GM21717 (cell line): Measurements from ENCODE around the gene MAML3.
A peak's percentile ranks its signal among the peaks of the same experiment; 100 is the strongest.

Experiments
- ATAC-seq: cut with Tn5 transposase; IDR thresholded peaks from one replicate; pipeline ENCODE4 v1.9.1; 2021; ENCODE audit warnings: mild to moderate bottlenecking, moderate library complexity; ENCODE audit not compliant: unreplicated experiment

The MAML3 gene

DNA sequence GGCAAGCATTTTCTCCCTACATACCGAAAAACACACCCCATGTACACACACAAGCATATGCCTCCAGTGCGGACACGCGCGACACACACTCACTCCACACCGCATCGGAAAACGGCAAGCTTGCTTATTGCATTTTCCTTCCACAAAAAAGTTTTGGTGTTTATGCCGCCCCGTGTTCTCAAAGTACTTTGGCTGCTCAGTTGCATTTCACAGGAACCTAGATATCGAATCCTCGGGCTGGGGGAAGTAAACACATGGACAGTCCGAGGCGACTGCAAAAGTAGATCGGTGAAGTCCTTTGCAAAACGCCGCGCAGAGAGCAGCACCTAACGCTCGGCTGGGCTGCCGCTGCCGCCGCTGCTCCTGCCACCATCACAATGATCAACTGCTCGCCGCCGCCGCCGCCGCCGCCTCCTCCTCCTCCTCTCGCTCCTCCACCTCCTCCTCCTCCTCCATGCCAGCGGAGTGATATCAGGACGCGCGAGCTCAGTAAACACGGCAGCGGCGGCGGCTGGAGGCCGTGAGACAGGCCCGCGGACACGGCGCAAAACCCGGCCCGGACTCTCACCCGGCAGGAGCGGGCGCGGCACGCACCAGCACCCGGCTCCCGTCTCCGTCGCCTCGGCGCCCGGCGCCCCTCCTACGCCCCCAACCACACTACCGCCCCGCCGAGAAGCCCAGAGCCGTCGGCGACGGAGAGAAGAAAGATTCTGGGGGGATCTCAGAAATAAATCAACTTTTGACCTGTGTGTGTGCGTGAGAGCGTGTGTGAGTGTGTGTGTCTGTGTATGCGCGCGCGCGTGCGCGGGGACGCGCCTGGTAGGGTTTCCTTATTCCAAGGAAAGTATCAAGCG is at the start of gene MAML3:
Gene MAML3, minus strand, starts transcription at position 467 of the 854 bp plus-strand sequence. CDS start 857 bp downstream, outside the sequence.
- peak; percentile 32 for ATAC-seq

- no peak for ATAC-seq
Observed at GRCh38 chr4:140198942-140199341, 45.0 kb upstream of the MAML3 start.

DNA sequence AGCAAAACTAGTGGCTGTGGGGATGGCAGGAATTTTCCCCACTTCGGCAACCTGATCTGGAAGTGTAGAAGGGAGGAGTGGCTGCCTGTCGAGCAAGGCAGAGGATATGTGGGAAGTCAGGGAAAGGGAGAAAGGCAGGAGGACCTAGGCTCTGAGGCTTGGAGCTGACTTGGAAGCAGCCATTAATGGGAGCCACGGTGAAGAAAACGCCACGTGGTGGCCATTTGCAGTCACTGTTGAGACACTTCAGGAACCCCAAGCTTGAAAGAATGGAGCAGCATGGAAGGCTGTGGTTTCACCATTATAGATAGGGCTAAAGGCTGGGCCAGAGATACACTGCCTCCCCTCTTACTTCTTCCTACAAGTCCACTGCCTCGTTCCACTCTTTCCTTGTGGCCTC is 41.8 kb upstream of the MAML3 start:
- no peak for ATAC-seq

DNA sequence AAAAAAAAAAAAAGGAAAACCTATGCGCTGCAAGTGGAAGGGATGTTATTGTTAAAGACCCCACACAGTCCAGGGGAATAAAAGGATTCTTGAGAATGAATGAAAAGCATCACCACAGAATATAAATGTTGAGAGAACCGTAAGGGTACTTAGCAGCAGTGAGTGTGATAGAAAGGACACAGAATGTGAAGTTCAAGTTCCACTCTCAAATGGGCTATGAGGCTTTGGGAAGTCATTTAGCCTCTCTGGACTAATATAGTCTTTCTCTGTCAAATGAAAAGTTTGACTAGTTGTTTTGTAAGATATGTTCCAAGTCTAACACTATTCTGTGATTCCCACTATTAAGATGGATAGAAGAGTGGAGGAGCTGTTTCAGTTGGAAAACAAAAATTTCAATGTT is 35.8 kb upstream of the MAML3 start:
- ATAC-seq, result no peak

DNA sequence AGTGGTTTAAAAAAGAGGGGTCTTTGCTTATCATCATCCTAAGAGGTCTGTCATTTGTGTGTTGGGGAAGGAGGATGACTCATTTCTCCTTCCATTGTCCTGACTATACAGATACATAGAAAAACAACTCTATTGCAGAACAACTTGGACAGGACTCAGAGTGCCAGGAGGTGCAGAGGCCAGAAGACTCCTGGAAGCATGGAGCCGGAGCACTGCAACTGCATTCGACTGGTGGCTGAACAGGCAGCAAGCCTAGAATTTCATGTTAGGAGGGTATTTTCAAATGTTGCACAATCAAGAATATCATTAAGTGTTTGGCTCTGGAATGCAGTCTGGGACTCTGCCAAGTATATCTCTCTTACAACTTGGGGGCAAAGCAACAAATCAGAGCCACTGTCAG is 35.0 kb upstream of the MAML3 start:
- ATAC-seq, result no peak

DNA sequence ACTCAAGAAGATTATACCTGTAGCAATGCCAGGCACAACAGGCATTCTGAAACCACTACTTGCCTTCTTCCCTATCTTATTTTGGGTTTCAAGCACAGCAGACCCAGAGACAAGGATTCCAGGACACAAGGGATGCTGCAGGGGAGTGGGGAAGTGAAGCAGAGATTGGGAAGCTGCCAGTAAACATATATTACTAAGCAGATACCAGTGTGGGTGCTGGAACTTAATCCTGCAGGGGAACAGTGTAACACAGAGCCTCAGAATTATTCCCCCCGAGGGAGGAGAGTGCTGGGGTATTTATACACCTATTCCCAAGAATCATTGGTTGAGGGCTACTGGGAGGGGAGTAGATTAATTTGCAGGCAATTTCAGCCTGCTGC is 33.3 kb upstream of the MAML3 start:
- no peak for ATAC-seq

DNA sequence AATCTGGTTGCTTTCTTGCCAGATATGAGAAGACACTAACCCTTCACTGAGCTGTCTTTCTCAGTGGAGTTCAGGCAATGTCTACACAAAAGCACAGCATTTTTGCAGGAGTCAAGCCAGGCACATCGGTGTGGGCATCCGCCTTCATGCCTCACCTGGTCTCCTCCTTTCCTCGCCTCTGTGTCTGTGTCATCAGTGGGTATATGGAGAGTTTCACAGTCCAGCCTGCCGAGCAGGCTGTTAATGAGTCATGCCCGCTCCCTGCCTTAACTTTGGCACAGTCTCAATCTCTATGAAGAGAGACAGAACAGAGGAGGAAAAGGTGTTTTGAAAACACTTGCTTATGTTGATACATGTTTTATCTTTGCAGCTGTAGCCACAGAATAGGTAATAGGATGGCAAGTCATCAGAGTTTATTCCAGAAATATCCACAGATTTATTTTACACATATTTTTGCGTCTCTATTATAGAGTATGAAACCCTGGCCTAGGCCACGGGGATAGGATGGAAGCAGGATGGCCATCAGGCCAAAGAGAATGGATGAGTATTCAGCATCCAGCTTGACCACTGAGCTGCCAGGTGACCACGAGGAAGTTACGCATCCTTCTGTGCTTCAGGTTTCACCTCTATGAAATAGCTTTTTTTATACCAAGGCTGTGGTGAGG is 32.8 kb upstream of the MAML3 start:
- no peak for ATAC-seq

DNA sequence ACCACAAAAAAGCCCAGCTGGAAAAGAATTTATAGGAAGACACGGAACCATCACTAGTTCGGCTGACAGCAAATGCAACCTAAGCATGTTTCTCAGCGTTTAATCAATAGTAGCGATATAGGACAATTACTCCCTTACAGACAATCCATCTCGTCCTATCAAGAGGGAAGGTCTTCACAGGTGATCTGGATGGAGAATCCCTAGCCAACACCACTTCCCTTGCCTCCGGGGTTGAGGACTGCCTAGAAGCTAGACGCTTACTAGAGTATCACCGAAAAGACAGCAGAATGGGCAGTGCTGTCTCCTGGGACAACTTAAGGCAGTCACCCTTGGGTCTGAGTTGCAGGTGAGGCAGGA is 32.1 kb upstream of the MAML3 start:
- ATAC-seq, result no peak

- no peak for ATAC-seq
Observed at GRCh38 chr4:140185412-140186081, 31.6 kb upstream of the MAML3 start.

DNA sequence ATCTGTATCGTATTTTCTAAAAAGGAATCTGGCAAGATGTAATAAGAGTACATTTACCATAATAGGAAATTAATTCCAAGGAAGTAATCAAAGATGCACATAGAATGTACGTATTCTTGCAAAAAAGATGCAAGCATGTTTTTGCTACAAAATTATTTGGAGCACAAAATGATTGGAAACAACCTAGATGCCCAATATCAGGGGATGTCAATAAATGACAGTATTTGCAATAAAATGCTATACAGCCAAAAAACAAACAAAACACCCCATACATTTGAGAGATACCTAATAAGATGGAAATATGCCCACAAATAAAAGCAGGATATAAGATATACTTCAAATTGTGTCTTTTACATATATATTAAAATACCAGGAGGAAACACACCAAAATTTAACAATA is 29.3 kb upstream of the MAML3 start:
- ATAC-seq, result no peak

- ATAC-seq, result no peak
Observed at GRCh38 chr4:140180577-140180976, 26.6 kb upstream of the MAML3 start.

DNA sequence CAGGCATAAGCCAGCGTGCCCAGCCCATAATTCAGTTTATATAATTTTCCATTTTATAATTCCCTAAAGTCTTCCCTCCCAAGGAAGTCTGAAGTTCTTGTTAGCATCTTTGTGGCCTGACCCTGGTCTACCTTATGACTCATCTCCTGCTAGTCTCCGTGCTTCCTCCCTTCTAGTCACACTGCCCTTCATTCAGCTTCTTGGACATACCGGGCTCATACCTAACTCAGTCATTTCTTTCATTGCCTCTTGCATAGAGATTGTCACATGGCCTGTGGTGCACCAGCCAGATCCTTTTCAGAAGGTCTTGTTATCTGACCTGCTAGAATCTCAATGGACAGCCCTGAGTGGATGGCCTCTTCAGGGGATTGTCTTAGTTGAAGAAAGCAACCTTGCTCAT is 22.8 kb upstream of the MAML3 start:
- no peak for ATAC-seq

DNA sequence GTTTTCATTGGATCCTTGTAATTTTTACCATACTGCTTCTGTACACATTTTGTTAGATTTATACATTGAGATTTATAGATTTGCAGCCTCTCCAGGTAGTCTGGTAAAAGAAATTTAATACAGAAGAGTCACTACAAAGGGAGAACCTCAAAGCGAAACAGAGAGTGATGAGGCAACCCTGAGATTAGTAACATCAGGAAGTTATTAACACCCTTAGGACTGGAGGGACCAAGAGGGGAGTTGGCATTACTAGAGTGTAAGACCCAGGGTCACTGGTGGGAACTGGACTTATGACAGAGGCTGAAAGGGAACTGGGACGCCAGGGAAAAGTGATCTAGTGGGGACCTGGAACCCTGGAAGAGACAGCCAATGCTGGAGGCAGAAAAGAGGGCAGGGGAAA is 20.6 kb upstream of the MAML3 start:
- no peak for ATAC-seq

DNA sequence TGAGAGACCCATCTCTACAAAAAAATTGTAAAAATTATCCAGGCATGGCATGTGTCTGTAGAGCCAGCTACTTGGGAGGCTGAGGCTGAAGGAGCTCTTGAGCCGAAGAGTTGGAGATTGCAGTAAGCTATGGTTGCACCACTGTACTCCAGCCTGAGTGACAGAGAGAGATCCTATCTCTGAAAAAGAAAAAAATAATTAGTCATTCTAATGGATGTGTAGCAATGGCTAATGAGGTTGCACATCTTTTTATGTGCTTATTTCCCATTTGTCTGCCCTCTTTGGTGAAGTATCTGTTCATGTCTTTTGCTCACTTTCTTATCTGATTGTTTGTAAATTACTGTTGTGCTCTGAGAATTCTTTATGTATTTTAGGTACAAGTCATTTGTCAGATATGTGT is 19.0 kb upstream of the MAML3 start:
- no peak for ATAC-seq

DNA sequence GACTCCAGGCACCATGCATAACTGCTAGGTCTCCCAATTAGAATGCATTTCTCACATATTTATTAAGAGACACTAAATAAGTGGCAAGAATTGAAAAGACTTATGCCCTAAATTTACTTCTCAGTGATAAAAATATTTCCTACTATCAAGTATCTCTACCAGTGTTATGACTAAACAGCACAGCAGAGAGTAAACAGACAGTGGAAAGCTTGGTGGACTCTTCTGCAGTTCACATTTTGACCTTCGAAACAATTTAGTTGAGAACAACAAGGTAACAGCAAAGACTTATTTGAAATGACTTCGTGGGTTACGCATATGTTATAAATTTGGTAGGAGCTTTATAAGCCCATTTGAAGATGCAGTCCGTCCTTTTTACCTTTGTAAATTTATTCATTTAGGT is 16.3 kb upstream of the MAML3 start:
- no peak for ATAC-seq

- ATAC-seq, result no peak
Observed at GRCh38 chr4:140168936-140169335, 15.0 kb upstream of the MAML3 start.

- no peak for ATAC-seq
Observed at GRCh38 chr4:140168474-140168873, 14.5 kb upstream of the MAML3 start.

DNA sequence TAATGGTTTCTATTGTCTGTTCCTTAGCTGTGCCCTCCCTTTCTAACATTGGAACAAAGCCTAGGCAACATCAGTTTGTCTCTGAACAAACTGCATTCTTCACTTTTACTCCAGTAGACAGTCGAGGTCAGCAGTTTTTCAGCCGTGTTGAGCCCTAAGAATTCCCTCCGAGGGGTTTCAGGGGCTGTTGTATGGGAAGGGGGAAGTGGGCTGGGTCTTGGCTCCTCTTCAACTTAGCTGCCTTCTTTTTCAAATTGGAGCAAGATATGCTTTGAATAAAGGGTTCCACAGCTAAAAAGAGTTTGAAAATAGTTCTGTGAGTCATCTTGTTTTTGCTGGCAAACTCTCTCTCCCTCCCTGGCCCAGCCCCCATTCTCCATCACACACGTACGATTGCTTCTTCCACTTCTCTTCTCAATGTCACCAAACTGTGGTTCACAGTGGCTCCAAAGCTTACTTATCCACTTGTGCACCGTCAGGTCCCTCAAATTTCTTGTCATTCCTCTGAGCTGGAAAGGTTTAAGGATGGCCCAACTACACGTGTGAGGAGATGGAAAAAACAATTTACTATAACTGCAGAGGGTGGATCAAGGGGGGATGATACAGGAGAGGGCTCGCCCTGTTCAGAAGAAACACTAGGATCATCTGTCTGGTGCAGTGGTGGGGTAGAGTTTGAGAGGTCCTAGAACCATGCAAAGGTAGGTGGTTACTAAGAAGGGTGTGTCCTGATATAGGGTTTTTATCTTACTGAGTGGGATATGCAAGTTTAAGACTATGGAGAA is 9.2 kb upstream of the MAML3 start:
- no peak for ATAC-seq

- ATAC-seq, result no peak
Observed at GRCh38 chr4:140162596-140162995, 8.6 kb upstream of the MAML3 start.

DNA sequence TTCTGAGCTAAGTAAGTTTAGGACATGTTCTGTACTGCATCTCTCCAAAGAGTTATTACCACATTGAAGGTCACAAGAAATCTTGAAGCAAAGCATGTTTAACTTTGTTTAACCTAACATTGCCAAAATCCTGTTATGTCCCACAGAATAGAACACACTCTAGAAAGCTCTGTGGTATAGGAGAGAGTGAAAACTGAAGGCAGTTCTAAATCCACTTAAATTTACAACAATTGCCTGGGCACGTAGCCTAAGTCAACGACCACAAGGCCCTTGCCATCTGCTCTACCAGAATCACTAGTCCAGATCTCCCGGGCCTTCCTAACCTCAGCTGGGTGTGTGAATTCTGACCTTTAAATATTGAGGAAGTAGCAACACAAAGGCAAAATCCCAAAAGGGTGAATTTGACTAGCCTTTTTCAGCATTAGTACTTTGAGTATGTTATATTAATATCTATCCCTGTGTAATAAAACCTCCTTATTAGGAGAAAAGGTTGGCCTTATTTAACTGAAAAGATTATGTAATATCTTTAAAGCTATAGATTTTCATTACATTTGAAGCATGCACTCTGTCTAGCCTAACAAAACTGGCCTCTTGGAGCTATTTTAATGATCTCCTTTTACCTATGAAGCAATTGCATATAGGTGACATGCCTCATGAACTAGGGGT is 4.5 kb upstream of the MAML3 start:
- no peak for ATAC-seq

DNA sequence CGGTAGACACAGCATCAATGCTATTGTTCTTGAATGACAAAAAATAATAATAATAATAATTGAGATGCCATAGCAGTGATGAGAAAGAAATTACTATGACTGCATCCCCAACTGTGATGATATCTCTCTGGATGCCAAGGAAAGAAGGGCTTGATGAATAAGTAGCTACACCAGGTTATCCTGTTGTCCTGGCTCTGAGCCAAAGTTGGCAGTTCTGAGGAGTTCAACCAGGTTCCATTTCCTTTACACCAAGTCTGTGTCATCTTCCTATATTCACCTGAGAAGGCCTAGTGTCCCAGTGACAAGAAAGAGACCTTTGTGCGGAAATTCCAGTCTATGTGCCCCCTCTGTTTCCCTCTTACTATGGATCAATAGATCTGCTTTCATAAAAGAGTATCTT is 3.4 kb upstream of the MAML3 start:
- no peak for ATAC-seq
